Stimulated activated CD4-positive, alpha-beta T cell treated with anti-CD3 and anti-CD28 coated beads, Interleukin-2, amount 100 ng/mL, for 4 hours (primary cell): ENCODE measurements around the gene ZNF81.
"Not testable (repeated sequence)": the region's sequence is repeated elsewhere in the genome, so short reads cannot be mapped to it uniquely, and the experiment has no call there.

Experiments
- DNase-seq: peaks from one replicate; pipeline ENCODE4 v3.0.0-alpha.2; 2020; ENCODE audit warnings: low read depth

The ZNF81 gene

GRCh38 chrX:47844117-47844516 is 7.4 kb downstream of the ZNF81 start:
- no peak for DNase-seq

- no peak for DNase-seq
These were observed 9.3 kb downstream of the ZNF81 start for GRCh38 chrX:47846040-47846439.

- no peak for DNase-seq
These were observed 13.1 kb downstream of the ZNF81 start for GRCh38 chrX:47849778-47850177.

GRCh38 chrX:47850389-47850788 is 13.7 kb downstream of the ZNF81 start:
- DNase-seq: not testable (repeated sequence)

GRCh38 chrX:47850901-47851300 is 14.2 kb downstream of the ZNF81 start:
- no peak for DNase-seq

GRCh38 chrX:47854474-47854873 is 17.8 kb downstream of the ZNF81 start:
- DNase-seq: peak; percentile 7

GRCh38 chrX:47859686-47860085 is 23.0 kb downstream of the ZNF81 start:
- DNase-seq: no peak

- no peak for DNase-seq
These were observed 26.0 kb downstream of the ZNF81 start for GRCh38 chrX:47862680-47863079.

- DNase-seq: no peak
These were observed 26.5 kb downstream of the ZNF81 start for GRCh38 chrX:47863187-47863586.

GRCh38 chrX:47864300-47864699 is 27.6 kb downstream of the ZNF81 start:
- DNase-seq: no peak

- DNase-seq: no peak
These were observed 28.1 kb downstream of the ZNF81 start for GRCh38 chrX:47864785-47865184.

GRCh38 chrX:47873123-47873522 is 36.4 kb downstream of the ZNF81 start:
- DNase-seq: no peak

GRCh38 chrX:47877327-47877726 is 40.6 kb downstream of the ZNF81 start:
- DNase-seq: no peak

- no peak for DNase-seq
These were observed 41.5 kb downstream of the ZNF81 start for GRCh38 chrX:47878198-47878597.

- no peak for DNase-seq
These were observed 42.8 kb downstream of the ZNF81 start for GRCh38 chrX:47879463-47879862.

GRCh38 chrX:47880927-47881326 is 44.2 kb downstream of the ZNF81 start:
- no peak for DNase-seq

- DNase-seq: no peak
These were observed 48.8 kb downstream of the ZNF81 start for GRCh38 chrX:47885501-47885900.

GRCh38 chrX:47898024-47898423 is 61.3 kb downstream of the ZNF81 start:
- no peak for DNase-seq

GRCh38 chrX:47900833-47901232 is 64.1 kb downstream of the ZNF81 start:
- DNase-seq: no peak

GRCh38 chrX:47902161-47902560 is 65.5 kb downstream of the ZNF81 start:
- DNase-seq: no peak

- DNase-seq: no peak
These were observed 79.3 kb downstream of the ZNF81 start for GRCh38 chrX:47915886-47916493.

GRCh38 chrX:47918274-47918673 is 81.6 kb downstream of the ZNF81 start:
- no peak for DNase-seq

GRCh38 chrX:47927212-47927611 is 90.5 kb downstream of the ZNF81 start:
- DNase-seq: no peak

GRCh38 chrX:47931970-47932369 is 95.3 kb downstream of the ZNF81 start:
- DNase-seq: not testable (repeated sequence)

GRCh38 chrX:47933946-47934345 is 97.2 kb downstream of the ZNF81 start:
- no peak for DNase-seq
